Spinal cord (tissue), 10 donors: ENCODE data around the gene NT5DC3. TPM values are rescaled to one million over a fixed set of nuclear protein-coding genes. Genes with fewer than 3 reads are reported as not detected.
A peak's percentile ranks its signal among the peaks of the same experiment; 100 is the strongest.
"Not testable (repeated sequence)": the region's sequence is repeated elsewhere in the genome, so short reads cannot be mapped to it uniquely, and the experiment has no call there.

Experiments used
- DNase-seq, 6 donors: peaks; one replicate each; pipeline versions ENCODE4 v3.0.0 to v3.0.0-alpha.2; 2013 to 2015; ENCODE audit warnings: low spot score in 6 of 6, low read depth in 4 of 6
- H3K27ac ChIP-seq: one replicate; pipeline ENCODE4 v1.5.1; 2013; ENCODE audit warnings: low read depth, low read length, control low read depth
- H3K27me3 ChIP-seq: one replicate; pipeline ENCODE4 v1.6.1; 2013; ENCODE audit warnings: low read length; ENCODE audit not compliant: control insufficient read depth, insufficient read depth
- H3K36me3 ChIP-seq: one replicate; pipeline ENCODE4 v1.6.1; 2013; ENCODE audit warnings: low read length; ENCODE audit not compliant: control insufficient read depth, insufficient read depth
- H3K4me1 ChIP-seq: one replicate; pipeline ENCODE4 v1.6.1; 2013; ENCODE audit warnings: low read length; ENCODE audit not compliant: control insufficient read depth, insufficient read depth
- H3K4me3 ChIP-seq: one replicate; pipeline ENCODE4 v1.5.1; 2013; ENCODE audit warnings: low read depth, low read length, control low read depth
- H3K9me3 ChIP-seq: one replicate; pipeline ENCODE4 v1.6.1; 2013; ENCODE audit warnings: low read length; ENCODE audit not compliant: control insufficient read depth, insufficient read depth
- WGBS: methylation state at CpG from one replicate; pipeline ENCODE4 v1.1.5; 2013; ENCODE audit warnings: missing lambda C conversion rate; ENCODE audit not compliant: insufficient coverage; 5-methylcytosine and 5-hydroxymethylcytosine counted together
- polyA plus RNA-seq, 2 donors: library from polyadenylated mRNA; unstranded; fragments of 120-200 nt; gene quantifications; one replicate each; pipeline ENCODE4 v1.2.1, GENCODE V29; 2013; ENCODE audit not compliant: insufficient read length in 2 of 2
- total RNA-seq, 2 donors: library from RNA; depleted of rRNA in 1 of 2; stranded (reverse); fragments of 120-200 nt in 1 of 2; fragments of >200 nt in 1 of 2; gene quantifications; one replicate each; pipeline versions ENCODE4 v1.2.3 to v1.2.4, GENCODE V29; 2013 to 2014
- donor health status: healthy.

Gene NT5DC3
- total and polyA plus RNA-seq, 4 donors = 13.9 to 23.2 (median 18.6) TPM

GRCh38 chr12:103846415-103846814 is 5.4 kb upstream of the NT5DC3 start:
- Histone ChIP-seq H3K9me3 (no peaks in the 10 kb centered on the region), H3K27ac (no peak overlapping the region), H3K4me1 (peaks cover 7% of the 10 kb centered on the region), H3K4me3 (no peak overlapping the region), H3K36me3 (no peaks in the 10 kb centered on the region), H3K27me3 (no peaks in the 10 kb centered on the region)
- 93% methylated on average over 4 of the region's 4 CpGs for WGBS
- DNase-seq = no peak

GRCh38 chr12:103844305-103844704 is 3.3 kb upstream of the NT5DC3 start:
- Histone ChIP-seq H3K9me3 (no peaks in the 10 kb centered on the region), H3K27ac (no peak overlapping the region), H3K4me3 (no peak overlapping the region), H3K4me1 (peaks cover 13% of the 10 kb centered on the region), H3K27me3 (no peaks in the 10 kb centered on the region), H3K36me3 (no peaks in the 10 kb centered on the region)
- WGBS = no CpG with 5 or more reads among the region's 3 CpGs
- no peak for DNase-seq

- H3K4me3 ChIP-seq = peak overlapping the region; percentile 74
- H3K27me3 ChIP-seq = no peaks in the 10 kb centered on the region
- H3K27ac ChIP-seq = peak overlapping the region; percentile 29
- 12% methylated on average over 16 of the region's 20 CpGs for WGBS
- no peaks in the 10 kb centered on the region for H3K36me3 ChIP-seq
- no peaks in the 10 kb centered on the region for H3K9me3 ChIP-seq
- H3K4me1 ChIP-seq = peaks cover 16% of the 10 kb centered on the region
- peak in 2 of 6 donors; percentile 38 to 56 for DNase-seq
Measured at GRCh38 chr12:103841690-103842584, 903 bp upstream of the NT5DC3 start.

GRCh38 chr12:103840462-103840875 is 565 bp downstream of the NT5DC3 start:
- peaks cover 16% of the 10 kb centered on the region for H3K4me1 ChIP-seq
- no peaks in the 10 kb centered on the region for H3K27me3 ChIP-seq
- H3K27ac ChIP-seq = no peak overlapping the region
- 0% methylated on average over 20 of the region's 29 CpGs for WGBS
- peak in 1 of 6 donors; percentile 45 for DNase-seq
- H3K36me3 ChIP-seq = no peaks in the 10 kb centered on the region
- H3K9me3 ChIP-seq = no peaks in the 10 kb centered on the region
- H3K4me3 ChIP-seq = peak overlapping the region; percentile 74

- peaks cover 16% of the 10 kb centered on the region for H3K4me1 ChIP-seq
- H3K9me3 ChIP-seq = no peaks in the 10 kb centered on the region
- H3K27ac ChIP-seq = no peak overlapping the region
- WGBS = 44% methylated on average over 6 of the region's 14 CpGs
- peak overlapping the region; percentile 74 for H3K4me3 ChIP-seq
- peak in 2 of 6 donors; percentile 15 to 30 for DNase-seq
- H3K36me3 ChIP-seq = no peaks in the 10 kb centered on the region
- no peaks in the 10 kb centered on the region for H3K27me3 ChIP-seq
Measured at GRCh38 chr12:103839609-103840461, 1.2 kb downstream of the NT5DC3 start.

GRCh38 chr12:103839103-103839502 is 1.9 kb downstream of the NT5DC3 start:
- no CpG with 5 or more reads among the region's 4 CpGs for WGBS
- peak in 1 of 6 donors; percentile 28 for DNase-seq
- Histone ChIP-seq H3K4me3 (no peak overlapping the region), H3K27me3 (no peaks in the 10 kb centered on the region), H3K36me3 (no peaks in the 10 kb centered on the region), H3K9me3 (no peaks in the 10 kb centered on the region), H3K4me1 (peaks cover 16% of the 10 kb centered on the region), H3K27ac (no peak overlapping the region)

GRCh38 chr12:103838254-103838914 is 2.6 kb downstream of the NT5DC3 start:
- Histone ChIP-seq H3K27ac (no peak overlapping the region), H3K36me3 (no peaks in the 10 kb centered on the region), H3K4me3 (no peak overlapping the region), H3K27me3 (no peaks in the 10 kb centered on the region), H3K4me1 (peaks cover 19% of the 10 kb centered on the region), H3K9me3 (no peaks in the 10 kb centered on the region)
- WGBS = 89% methylated on average over 1 of the region's 1 CpG
- DNase-seq = no peak

- 100% methylated on average over 3 of the region's 5 CpGs for WGBS
- Histone ChIP-seq H3K4me3 (no peak overlapping the region), H3K4me1 (peaks cover 12% of the 10 kb centered on the region)
Measured at GRCh38 chr12:103836345-103836744, 4.7 kb downstream of the NT5DC3 start.

GRCh38 chr12:103835747-103836335 is 5.2 kb downstream of the NT5DC3 start:
- H3K27me3 ChIP-seq = not testable (repeated sequence)
- 95% methylated on average over 4 of the region's 11 CpGs for WGBS
- H3K4me1 ChIP-seq = peaks cover 12% of the 10 kb centered on the region

More at GRCh38 chr12:103836345-103836744, 4.7 kb downstream of the NT5DC3 start:
- Histone ChIP-seq H3K27ac (no peak overlapping the region), H3K9me3 (no peaks in the 10 kb centered on the region), H3K36me3 (no peaks in the 10 kb centered on the region), H3K27me3 (no peaks in the 10 kb centered on the region)
- no peak for DNase-seq

More at GRCh38 chr12:103835747-103836335, 5.2 kb downstream of the NT5DC3 start:
- not testable (repeated sequence) for H3K4me3 ChIP-seq, DNase-seq, H3K27ac ChIP-seq, H3K36me3 ChIP-seq, H3K9me3 ChIP-seq
